WTC11 (cell line): ENCODE measurements around the gene GPD1. TPM values are rescaled to one million over a fixed set of nuclear protein-coding genes. Genes with fewer than 3 reads are reported as not detected.

ENCODE experiments used
- ATF1 ChIP-seq: sonication (generic); formaldehyde crosslinking; IDR thresholded peaks from 2 replicates; pipeline ENCODE4 v1.8.1; 2023; ENCODE audit warnings: mild to moderate bottlenecking, moderate library complexity, missing genetic modification reagents
- RORB ChIP-seq: fragments of 250-450 bp; sonication (Bioruptor Pico); IDR thresholded peaks from 2 replicates; pipeline ENCODE4 v1.9.0; 2021; ENCODE audit warnings: mild to moderate bottlenecking
- total RNA-seq: library from RNA; stranded (reverse); gene quantifications from 3 replicates; pipeline ENCODE4 v1.2.3, GENCODE V29; 2021

The GPD1 gene
- total RNA-seq, 1 experiment from 2014 or later, result 0.77 TPM

GRCh38 chr12:50160643-50161042 lies 56.8 kb downstream of the GPD1 start (continued):
- TF ChIP-seq ATF1 (CRISPR knock-in tag) (no peak), RORB (CRISPR knock-in tag) (no peak)

Other genes starting within 250 kb of the GPD1 start
- gene FAIM2, start 200.1 kb upstream of the GPD1 start, total RNA-seq, result 0.18 to 0.30 TPM (median 0.22 TPM) in 3 replicates
- gene AQP2, start 153.3 kb upstream of the GPD1 start, total RNA-seq, result not detected in 3 replicates
- 2.7 to 2.9 TPM (median 2.8 TPM) in 3 replicates for gene AQP5, start 142.1 kb upstream of the GPD1 start, total RNA-seq
- 0.09 to 0.21 TPM (median 0.18 TPM) in 3 replicates for gene AQP6, start 131.1 kb upstream of the GPD1 start, total RNA-seq
- gene RACGAP1, start 78.5 kb upstream of the GPD1 start, total RNA-seq, result 76.6 to 87.7 TPM (median 77.3 TPM) in 3 replicates
- gene ASIC1, start 46.4 kb upstream of the GPD1 start, total RNA-seq, result 3.9 to 4.9 TPM (median 4.5 TPM) in 3 replicates
- gene SMARCD1, start 18.7 kb upstream of the GPD1 start, total RNA-seq, result 150 to 165 TPM (median 152 TPM) in 3 replicates
- 34.0 to 41.4 TPM (median 40.4 TPM) in 3 replicates for gene COX14, start 8.2 kb downstream of the GPD1 start, total RNA-seq
- 47.8 to 55.8 TPM (median 51.7 TPM) in 3 replicates for gene CERS5, start 63.4 kb downstream of the GPD1 start, total RNA-seq
- gene LIMA1, start 179.5 kb downstream of the GPD1 start, total RNA-seq, result 30.8 to 41.2 TPM (median 31.2 TPM) in 3 replicates